PC-3 (cell line): ENCODE measurements around the gene PLXNC1. TPM values are rescaled to one million over a fixed set of nuclear protein-coding genes. Genes with fewer than 3 reads are reported as not detected.

Experiments used
- ATAC-seq: fragments of 200-7000 bp; cut with Tn5 transposase; 2 replicates; pipeline ENCODE4 v1.9.1; 2020; ENCODE audit warnings: mild to moderate bottlenecking, moderate library complexity
- BruUV-seq: library from RNA; stranded (reverse); fragments of 400-500 nt; replicated peaks from 2 replicates; lab custom pipeline; 2021; lab: Mats Ljungman, UMichigan
- CTCF ChIA-PET: fragments of 300-600 bp; sonication (Branson Sonifier 250); formaldehyde crosslinking; loops from one replicate; lab custom pipeline; 2022; ENCODE audit warnings: antibody characterized with exemption; lab: Charles Lee
- POLR2A ChIA-PET: fragments of 300-600 bp; sonication (Branson Sonifier 250); formaldehyde crosslinking; loops from one replicate; lab custom pipeline; 2022; ENCODE audit warnings: antibody characterized with exemption; ENCODE audit not compliant: unreplicated experiment; lab: Charles Lee
- DNase-seq: peaks from one replicate; pipeline ENCODE4 v3.0.0-alpha.2; 2015
- H2AFZ ChIP-seq: fragments of 300-600 bp; sonication (generic); 2 replicates; pipeline ENCODE4 v1.6.0; 2016; ENCODE audit warnings: antibody characterized with exemption, low read length
- H3F3A ChIP-seq: fragments of 300-600 bp; sonication (generic); one replicate; pipeline ENCODE4 v1.6.0; 2017; ENCODE audit warnings: antibody characterized with exemption, low read length, control low read depth, mild to moderate bottlenecking; ENCODE audit not compliant: unreplicated experiment
- H3K27ac ChIP-seq: fragments of 300-600 bp; sonication (generic); 2 replicates; pipeline ENCODE4 v1.5.1; 2016; ENCODE audit warnings: mild to moderate bottlenecking, low read length
- H3K27me3 ChIP-seq: fragments of 300-600 bp; sonication (generic); 2 replicates; pipeline ENCODE4 v1.6.1; 2016; ENCODE audit warnings: low read length, mixed read lengths
- H3K36me3 ChIP-seq: fragments of 300-600 bp; sonication (generic); 2 replicates; pipeline ENCODE4 v1.6.1; 2016; ENCODE audit warnings: low read depth, mixed run types, low read length, mixed read lengths
- H3K4me1 ChIP-seq: fragments of 300-600 bp; sonication (generic); 2 replicates; pipeline ENCODE4 v1.5.1; 2016; ENCODE audit warnings: low read length; ENCODE audit not compliant: insufficient read depth
- H3K4me2 ChIP-seq: fragments of 300-600 bp; sonication (generic); 2 replicates; pipeline ENCODE4 v1.6.0; 2016; ENCODE audit warnings: low read length
- H3K4me3 ChIP-seq: fragments of 300-600 bp; sonication (generic); 2 replicates; pipeline ENCODE4 v1.5.1; 2016; ENCODE audit warnings: mild to moderate bottlenecking, low read length, mixed read lengths
- H3K79me2 ChIP-seq: fragments of 300-600 bp; sonication (generic); 2 replicates; pipeline ENCODE4 v1.6.1; 2017; ENCODE audit warnings: low read length, mixed read lengths
- H3K9ac ChIP-seq: fragments of 300-600 bp; sonication (generic); 2 replicates; pipeline ENCODE4 v1.6.0; 2016; ENCODE audit warnings: mild to moderate bottlenecking, low read length
- H3K9me2 ChIP-seq: fragments of 300-600 bp; sonication (generic); replicated peaks from 2 replicates; pipeline ENCODE4 v1.6.1; 2016; ENCODE audit warnings: mixed run types, low read length, mixed read lengths
- H3K9me3 ChIP-seq: fragments of 300-600 bp; sonication (generic); 2 replicates; pipeline ENCODE4 v1.6.1; 2016; ENCODE audit warnings: low read length, mixed read lengths
- H4K20me1 ChIP-seq: fragments of 300-600 bp; sonication (generic); 2 replicates; pipeline ENCODE4 v1.6.1; 2016; ENCODE audit warnings: low read length, mixed read lengths
- EZH2 ChIP-seq: fragments of 300-600 bp; sonication (generic); IDR thresholded peaks from one replicate; pipeline ENCODE4 v1.6.1; 2017; ENCODE audit warnings: antibody characterized with exemption, mild to moderate bottlenecking, low read length; ENCODE audit not compliant: unreplicated experiment
- EZH2phosphoT487 ChIP-seq: fragments of 300-600 bp; sonication (generic); IDR thresholded peaks from 2 replicates; pipeline ENCODE4 v1.6.1; 2018; ENCODE audit warnings: mild to moderate bottlenecking, antibody characterized with exemption, low read length, borderline replicate concordance
- intact Hi-C: fragments of 100-400 bp; cut with micrococcal nuclease; formaldehyde crosslinking; loops from 2 replicates; pipeline ENCODE4 v1.9.0; 2023
- total RNA-seq: library from RNA; depleted of rRNA; stranded (reverse); fragments of >200 nt; gene quantifications from 2 replicates; pipeline ENCODE4 v1.2.3, GENCODE V29; 2014
- TF ChIP-seq, protein P1 (sequence below): fragments of 300-600 bp; sonication (generic); conservative IDR thresholded peaks from 2 replicates; pipeline ENCODE4 v1.5.1; 2017; ENCODE audit warnings: antibody characterized with exemption, low read depth, mild to moderate bottlenecking, low read length

The PLXNC1 gene
- total RNA-seq, 1 experiment from 2014 or later, result 0.15 TPM

DNA sequence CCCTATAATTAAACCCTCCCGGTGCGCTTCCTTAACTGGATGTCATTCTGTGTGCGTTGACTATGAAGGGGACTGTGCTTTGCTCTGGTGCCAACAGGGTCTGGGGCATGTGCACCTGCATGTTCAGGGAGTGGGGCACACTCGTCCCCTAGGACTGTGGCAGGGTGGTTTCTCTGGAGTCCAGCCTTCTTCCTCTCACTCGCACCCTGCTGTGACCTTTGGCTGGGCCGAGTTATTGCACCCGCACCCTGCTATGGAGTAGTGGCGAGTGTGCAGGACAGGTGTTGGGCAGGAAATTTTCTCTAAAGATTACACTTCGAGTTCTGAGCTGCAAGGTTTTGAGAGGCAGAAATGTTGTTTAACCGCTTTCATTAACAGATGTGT is 138.9 kb downstream of the PLXNC1 start:
- H3K4me2 ChIP-seq, result no peak overlapping the region
- ChIA-PET POLR2A (no interaction called here), CTCF (no interaction called here)
- H3K36me3 ChIP-seq, result no peaks in the 10 kb centered on the region
- H3K9me3 ChIP-seq, result no peaks in the 10 kb centered on the region
- H3F3A ChIP-seq, result no peaks in the 10 kb centered on the region
- no peaks in the 10 kb centered on the region for H3K9me2 ChIP-seq
- H4K20me1 ChIP-seq, result no peaks in the 10 kb centered on the region
- H3K9ac ChIP-seq, result no peak overlapping the region
- ATAC-seq, result no peak
- no peak for DNase-seq
- H3K27me3 ChIP-seq, result no peaks in the 10 kb centered on the region
- H3K79me2 ChIP-seq, result no peaks in the 10 kb centered on the region
- peaks cover 20% of the 10 kb centered on the region for H3K4me1 ChIP-seq
- intact Hi-C loops, result no loop called here
- H3K27ac ChIP-seq, result no peak overlapping the region
- TF ChIP-seq, protein P1, sequence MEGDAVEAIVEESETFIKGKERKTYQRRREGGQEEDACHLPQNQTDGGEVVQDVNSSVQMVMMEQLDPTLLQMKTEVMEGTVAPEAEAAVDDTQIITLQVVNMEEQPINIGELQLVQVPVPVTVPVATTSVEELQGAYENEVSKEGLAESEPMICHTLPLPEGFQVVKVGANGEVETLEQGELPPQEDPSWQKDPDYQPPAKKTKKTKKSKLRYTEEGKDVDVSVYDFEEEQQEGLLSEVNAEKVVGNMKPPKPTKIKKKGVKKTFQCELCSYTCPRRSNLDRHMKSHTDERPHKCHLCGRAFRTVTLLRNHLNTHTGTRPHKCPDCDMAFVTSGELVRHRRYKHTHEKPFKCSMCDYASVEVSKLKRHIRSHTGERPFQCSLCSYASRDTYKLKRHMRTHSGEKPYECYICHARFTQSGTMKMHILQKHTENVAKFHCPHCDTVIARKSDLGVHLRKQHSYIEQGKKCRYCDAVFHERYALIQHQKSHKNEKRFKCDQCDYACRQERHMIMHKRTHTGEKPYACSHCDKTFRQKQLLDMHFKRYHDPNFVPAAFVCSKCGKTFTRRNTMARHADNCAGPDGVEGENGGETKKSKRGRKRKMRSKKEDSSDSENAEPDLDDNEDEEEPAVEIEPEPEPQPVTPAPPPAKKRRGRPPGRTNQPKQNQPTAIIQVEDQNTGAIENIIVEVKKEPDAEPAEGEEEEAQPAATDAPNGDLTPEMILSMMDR, result no peak
- TF ChIP-seq EZH2 (no peak), EZH2phosphoT487 (no peak)
- H3K4me3 ChIP-seq, result no peak overlapping the region
- BruUV-seq, result no TSS peak
- no peak overlapping the region for H2AFZ ChIP-seq

DNA sequence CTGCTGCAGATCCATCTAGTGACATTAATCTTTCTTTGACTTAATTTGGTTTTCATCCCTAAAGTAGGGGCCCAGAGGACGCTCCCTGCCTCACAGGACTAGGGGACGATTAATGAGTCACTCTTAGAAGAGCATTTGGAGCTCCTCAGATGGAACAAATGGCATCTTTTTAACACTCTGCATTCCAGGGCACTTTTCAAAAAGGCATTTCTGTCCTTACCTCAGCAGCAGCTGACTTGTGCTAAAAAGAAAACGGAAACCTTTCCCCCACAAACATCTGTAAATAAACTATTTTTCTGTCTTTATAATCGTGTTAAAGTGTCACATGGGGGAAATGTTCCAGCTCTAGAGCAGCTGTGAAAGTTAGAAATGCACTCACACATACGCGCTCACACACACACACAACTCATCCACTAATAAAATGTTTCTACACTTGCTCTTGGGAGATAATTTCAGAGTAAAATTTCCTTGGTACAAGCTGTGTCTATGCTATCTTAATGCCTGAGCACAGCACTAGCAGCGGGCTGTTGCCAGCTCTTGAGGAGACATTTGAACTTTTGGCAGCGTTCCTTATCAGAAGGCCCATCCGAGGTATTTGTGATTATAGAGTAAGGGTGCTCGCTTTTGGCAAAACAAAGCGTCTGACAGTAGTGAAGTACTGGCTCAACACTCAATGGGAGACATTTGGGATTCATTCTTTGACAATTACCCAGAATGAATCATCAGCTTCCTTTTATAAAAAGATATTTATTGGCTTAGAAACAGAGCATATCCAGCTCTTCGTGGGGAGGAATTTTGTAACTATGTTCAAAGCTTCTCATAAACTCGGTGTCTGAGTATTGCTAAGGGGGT is 141.3 kb downstream of the PLXNC1 start:
- ChIA-PET CTCF (interaction anchor here (0.6 to 0.9 kb wide), 2 partner anchors 35 to 188 kb away, joined by 3 to 6 read pairs; no protein-coding TSS in a partner anchor), POLR2A (interaction anchor here (0.6 kb wide), 1 partner anchor 138 kb away, joined by 6 read pairs; no protein-coding TSS in a partner anchor)
- Histone ChIP-seq H3K36me3 (no peaks in the 10 kb centered on the region), H3K4me1 (peaks cover 20% of the 10 kb centered on the region), H3K79me2 (no peaks in the 10 kb centered on the region), H3K4me2 (peak overlapping the region; percentile 66), H3K9ac (no peak overlapping the region), H2AFZ (peak overlapping the region; percentile 46), H3K9me3 (no peaks in the 10 kb centered on the region), H4K20me1 (no peaks in the 10 kb centered on the region), H3K9me2 (no peaks in the 10 kb centered on the region), H3K4me3 (no peak overlapping the region; the same call in 1 of the 2 replicates), H3K27ac (peak overlapping the region; percentile 32), H3F3A (no peaks in the 10 kb centered on the region), H3K27me3 (no peaks in the 10 kb centered on the region)
- no TSS peak for BruUV-seq
- peak; percentile 73 for DNase-seq
- intact Hi-C loops, result no loop called here
- ATAC-seq, result peak; percentile 87
- TF ChIP-seq EZH2phosphoT487, result no peak
- no peak for TF ChIP-seq EZH2
- TF ChIP-seq, protein P1, result no peak

GRCh38 chr12:94290353-94290752 is 142.0 kb downstream of the PLXNC1 start:
- Histone ChIP-seq H3K4me2 (peak overlapping the region; percentile 66), H3K9me3 (no peaks in the 10 kb centered on the region), H3K9ac (no peak overlapping the region), H3K4me1 (peaks cover 20% of the 10 kb centered on the region), H3K4me3 (no peak overlapping the region; the same call in 1 of the 2 replicates), H3K27me3 (no peaks in the 10 kb centered on the region), H3K9me2 (no peaks in the 10 kb centered on the region), H4K20me1 (no peaks in the 10 kb centered on the region), H3F3A (no peaks in the 10 kb centered on the region), H3K27ac (peak overlapping the region; percentile 32; the same call in 1 of the 2 replicates), H3K79me2 (no peaks in the 10 kb centered on the region), H3K36me3 (no peaks in the 10 kb centered on the region), H2AFZ (peak overlapping the region; percentile 46; the same call in 1 of the 2 replicates)
- no TSS peak for BruUV-seq
- ATAC-seq (peak; percentile 48), DNase-seq (no peak)
- intact Hi-C loops, result no loop called here
- TF ChIP-seq, protein P1, result no peak
- TF ChIP-seq EZH2phosphoT487 (no peak), EZH2 (no peak)
- POLR2A ChIA-PET, result interaction anchor here (0.6 kb wide), 1 partner anchor 138 kb away, joined by 6 read pairs; no protein-coding TSS in a partner anchor
- CTCF ChIA-PET, result interaction anchor here (0.9 kb wide), 1 partner anchor 188 kb away, joined by 6 read pairs; no protein-coding TSS in a partner anchor
